WERI-Rb-1 (cell line): ENCODE results near the gene GJA1.
A peak's percentile ranks its signal among the peaks of the same experiment; 100 is the strongest.
"Not testable (repeated sequence)": the region's sequence is repeated elsewhere in the genome, so short reads cannot be mapped to it uniquely, and the experiment has no call there.

Experiments used
- DNase-seq: peaks from one replicate; pipeline ENCODE4 v3.0.0-alpha.2; 2020
- H3K27ac ChIP-seq: fragments of 250-450 bp; sonication (Bioruptor Pico); 2 replicates; pipeline ENCODE4 v1.5.1; 2020; ENCODE audit warnings: mild to moderate bottlenecking, moderate library complexity
- H3K27me3 ChIP-seq: fragments of 250-450 bp; sonication (Bioruptor Pico); 2 replicates; pipeline ENCODE4 v1.5.1; 2021; ENCODE audit warnings: mild to moderate bottlenecking, low read depth, moderate library complexity; ENCODE audit not compliant: insufficient read depth, severe bottlenecking
- H3K36me3 ChIP-seq: fragments of 250-450 bp; sonication (Bioruptor Pico); 2 replicates; pipeline ENCODE4 v1.5.1; 2020; ENCODE audit warnings: mild to moderate bottlenecking, moderate library complexity
- H3K4me3 ChIP-seq: 2 replicates; pipeline ENCODE4 v1.5.1; 2011; ENCODE audit warnings: low read depth, mild to moderate bottlenecking, control low read depth, low read length
- H3K9me3 ChIP-seq: fragments of 250-450 bp; sonication (Bioruptor Pico); 2 replicates; pipeline ENCODE4 v1.5.1; 2021; ENCODE audit warnings: mild to moderate bottlenecking, moderate library complexity; ENCODE audit not compliant: severe bottlenecking
- TF ChIP-seq, protein P1 (sequence below): IDR thresholded peaks from 2 replicates; pipeline ENCODE4 v1.5.1; 2011; ENCODE audit warnings: low read depth, mild to moderate bottlenecking, control low read depth, inconsistent platforms, low read length

Gene GJA1

GRCh38 chr6:121418346-121418745 lies 17.1 kb upstream of the GJA1 start:
- Histone ChIP-seq H3K4me3 (no peak overlapping the region), H3K27me3 (no peaks in the 10 kb centered on the region), H3K27ac (no peak overlapping the region), H3K9me3 (no peaks in the 10 kb centered on the region), H3K36me3 (no peaks in the 10 kb centered on the region)
- DNase-seq = no peak
- TF ChIP-seq, protein P1, sequence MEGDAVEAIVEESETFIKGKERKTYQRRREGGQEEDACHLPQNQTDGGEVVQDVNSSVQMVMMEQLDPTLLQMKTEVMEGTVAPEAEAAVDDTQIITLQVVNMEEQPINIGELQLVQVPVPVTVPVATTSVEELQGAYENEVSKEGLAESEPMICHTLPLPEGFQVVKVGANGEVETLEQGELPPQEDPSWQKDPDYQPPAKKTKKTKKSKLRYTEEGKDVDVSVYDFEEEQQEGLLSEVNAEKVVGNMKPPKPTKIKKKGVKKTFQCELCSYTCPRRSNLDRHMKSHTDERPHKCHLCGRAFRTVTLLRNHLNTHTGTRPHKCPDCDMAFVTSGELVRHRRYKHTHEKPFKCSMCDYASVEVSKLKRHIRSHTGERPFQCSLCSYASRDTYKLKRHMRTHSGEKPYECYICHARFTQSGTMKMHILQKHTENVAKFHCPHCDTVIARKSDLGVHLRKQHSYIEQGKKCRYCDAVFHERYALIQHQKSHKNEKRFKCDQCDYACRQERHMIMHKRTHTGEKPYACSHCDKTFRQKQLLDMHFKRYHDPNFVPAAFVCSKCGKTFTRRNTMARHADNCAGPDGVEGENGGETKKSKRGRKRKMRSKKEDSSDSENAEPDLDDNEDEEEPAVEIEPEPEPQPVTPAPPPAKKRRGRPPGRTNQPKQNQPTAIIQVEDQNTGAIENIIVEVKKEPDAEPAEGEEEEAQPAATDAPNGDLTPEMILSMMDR = no peak

GRCh38 chr6:121426686-121427085 lies 8.8 kb upstream of the GJA1 start:
- no peaks in the 10 kb centered on the region for H3K27me3 ChIP-seq
- DNase-seq = no peak

GRCh38 chr6:121428872-121429756 lies 6.3 kb upstream of the GJA1 start:
- Histone ChIP-seq H3K4me3 (no peak overlapping the region), H3K27ac (no peak overlapping the region), H3K36me3 (no peaks in the 10 kb centered on the region), H3K9me3 (no peaks in the 10 kb centered on the region), H3K27me3 (no peaks in the 10 kb centered on the region)
- TF ChIP-seq, protein P1 = no peak
- DNase-seq = no peak

More at GRCh38 chr6:121426686-121427085, 8.8 kb upstream of the GJA1 start:
- H3K36me3 ChIP-seq = no peaks in the 10 kb centered on the region
- TF ChIP-seq, protein P1 = no peak
- H3K9me3 ChIP-seq = no peaks in the 10 kb centered on the region
- H3K4me3 ChIP-seq = no peak overlapping the region
- no peak overlapping the region for H3K27ac ChIP-seq

GRCh38 chr6:121430514-121431460 lies 4.7 kb upstream of the GJA1 start:
- Histone ChIP-seq H3K9me3 (no peaks in the 10 kb centered on the region), H3K27me3 (no peaks in the 10 kb centered on the region), H3K4me3 (no peak overlapping the region), H3K27ac (no peak overlapping the region), H3K36me3 (no peaks in the 10 kb centered on the region)
- DNase-seq = no peak
- TF ChIP-seq, protein P1 = peak; percentile 26; the same call in 1 of the 2 replicates

DNA sequence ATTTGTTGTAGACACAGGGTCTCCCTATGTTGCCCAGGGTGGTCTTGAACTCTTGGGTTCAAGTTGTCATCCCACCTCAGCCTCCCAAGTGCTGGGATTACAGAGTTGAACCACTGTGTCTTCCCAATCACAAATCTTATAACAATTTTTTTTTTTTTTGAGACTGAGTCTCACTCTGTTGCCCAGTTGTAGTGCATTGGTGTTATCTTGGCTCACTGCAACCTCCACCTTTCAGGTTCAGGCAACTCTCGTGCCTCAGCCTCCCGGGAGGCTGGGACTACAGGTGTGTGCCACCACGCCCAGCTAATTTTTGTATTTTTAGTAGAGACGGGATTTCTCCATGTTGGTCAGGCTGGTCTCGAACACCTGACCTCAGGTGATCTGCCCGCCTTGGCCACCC lies 3.7 kb upstream of the GJA1 start:
- not testable (repeated sequence) for H3K36me3 ChIP-seq, H3K27ac ChIP-seq, H3K27me3 ChIP-seq, DNase-seq, H3K4me3 ChIP-seq, H3K9me3 ChIP-seq
